Umbilical cord (tissue), 2 donors: Measurements from ENCODE around the gene SFXN4. TPM values are rescaled to one million over a fixed set of nuclear protein-coding genes. Genes with fewer than 3 reads are reported as not detected.
A peak's percentile ranks its signal among the peaks of the same experiment; 100 is the strongest.
"Not testable (repeated sequence)": the region's sequence is repeated elsewhere in the genome, so short reads cannot be mapped to it uniquely, and the experiment has no call there.

Source experiments
- DNase-seq: peaks from one replicate; pipeline ENCODE4 v3.0.0-alpha.2; 2015; ENCODE audit warnings: low spot score
- total RNA-seq: library from RNA; depleted of rRNA; stranded (reverse); fragments of >200 nt; gene quantifications from one replicate; pipeline ENCODE4 v1.2.3, GENCODE V29; 2014; ENCODE audit warnings: low replicate concordance; ENCODE audit not compliant: insufficient read depth

Gene SFXN4
- total RNA-seq, 1 donor from 2014 or later, result 22.6 TPM

GRCh38 chr10:119112056-119112455 is 53.5 kb downstream of the SFXN4 start:
- no peak for DNase-seq

GRCh38 chr10:119107771-119108170 is 57.7 kb downstream of the SFXN4 start:
- not testable (repeated sequence) for DNase-seq

GRCh38 chr10:119107106-119107505 is 58.4 kb downstream of the SFXN4 start:
- not testable (repeated sequence) for DNase-seq

DNA sequence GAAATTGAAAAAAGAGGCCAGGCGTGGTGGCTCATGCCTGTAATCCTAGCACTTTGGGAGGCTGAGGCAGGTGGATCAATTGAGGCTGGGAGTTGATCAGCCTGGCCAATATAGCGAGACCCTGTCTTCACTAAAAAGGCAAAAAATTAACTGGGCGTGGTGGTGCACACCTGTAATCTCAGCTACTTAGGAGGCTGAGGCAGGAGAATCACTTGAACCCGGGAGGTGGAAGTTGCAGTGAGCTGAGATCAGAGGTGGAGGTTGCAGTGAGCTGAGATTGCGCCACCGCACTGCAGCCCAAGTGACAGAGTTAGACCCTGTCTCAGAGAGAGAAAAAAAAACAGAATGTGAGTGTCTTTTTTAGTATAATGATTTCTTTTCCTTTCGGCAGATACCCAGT is 59.6 kb downstream of the SFXN4 start:
- DNase-seq, result not testable (repeated sequence)

- DNase-seq, result no peak
Observed at GRCh38 chr10:119105155-119105554, 60.4 kb downstream of the SFXN4 start.

DNA sequence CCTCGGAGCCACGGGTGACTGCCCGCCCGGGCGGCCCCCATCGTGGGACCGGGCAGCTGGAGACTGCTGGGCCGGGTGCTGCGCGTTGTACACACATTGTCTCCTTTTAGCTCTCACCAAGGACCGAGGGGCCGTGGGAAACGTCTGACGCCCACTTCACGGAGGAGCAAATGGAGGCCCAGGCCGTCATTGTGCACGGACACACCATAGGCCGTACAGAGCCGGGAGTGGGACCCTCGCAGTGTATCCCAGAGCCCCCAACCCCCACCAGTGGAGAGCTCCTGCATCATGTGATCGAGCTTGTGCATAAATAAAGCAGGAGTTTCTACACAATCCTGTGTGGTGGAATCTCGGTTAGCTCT is 60.9 kb downstream of the SFXN4 start:
- DNase-seq, result peak; percentile 21

DNA sequence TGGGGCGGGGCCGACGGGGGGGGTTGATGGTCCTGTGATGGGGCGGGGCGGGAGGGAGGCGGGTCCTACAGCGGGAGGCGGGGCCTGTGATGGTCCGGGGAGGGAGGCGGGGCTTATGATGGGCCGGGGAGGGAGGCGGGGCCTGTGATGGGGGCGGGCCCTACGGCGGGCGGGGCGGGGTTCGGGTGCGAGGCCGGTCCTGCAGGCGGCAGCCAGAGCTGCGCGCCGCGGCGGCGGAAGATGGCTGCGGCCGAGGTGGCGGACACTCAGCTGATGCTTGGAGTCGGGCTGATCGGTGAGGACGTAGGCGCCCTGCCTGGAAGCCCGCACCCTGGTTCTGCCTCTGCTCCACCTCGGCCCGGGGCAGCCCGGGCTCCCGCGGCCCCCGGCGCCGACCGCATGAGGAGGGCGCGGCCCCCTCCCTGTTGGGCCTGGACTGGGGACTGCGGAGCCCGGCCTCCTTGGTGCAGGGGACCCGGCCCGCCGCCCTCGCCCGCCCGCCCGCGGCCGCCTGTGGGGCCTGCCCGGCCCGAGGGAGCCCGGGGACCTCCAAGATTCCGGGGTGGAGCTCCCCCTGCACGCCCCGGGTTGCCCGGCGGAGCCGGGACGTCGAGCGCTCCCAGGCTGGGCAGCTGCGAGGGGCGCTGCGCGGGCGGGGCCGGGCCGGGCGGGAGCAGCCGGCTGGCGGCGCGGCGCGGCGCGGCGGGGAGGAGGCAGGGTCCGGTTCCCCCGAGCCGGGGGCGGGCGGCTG is 61.4 kb downstream of the SFXN4 start, which contains the start of gene DENND10:
TSS of gene DENND10 (plus strand) at position 211 of the 751 bp plus-strand sequence. CDS start at position 241, 30 bp downstream.
- peak; percentile 76 for DNase-seq

DNA sequence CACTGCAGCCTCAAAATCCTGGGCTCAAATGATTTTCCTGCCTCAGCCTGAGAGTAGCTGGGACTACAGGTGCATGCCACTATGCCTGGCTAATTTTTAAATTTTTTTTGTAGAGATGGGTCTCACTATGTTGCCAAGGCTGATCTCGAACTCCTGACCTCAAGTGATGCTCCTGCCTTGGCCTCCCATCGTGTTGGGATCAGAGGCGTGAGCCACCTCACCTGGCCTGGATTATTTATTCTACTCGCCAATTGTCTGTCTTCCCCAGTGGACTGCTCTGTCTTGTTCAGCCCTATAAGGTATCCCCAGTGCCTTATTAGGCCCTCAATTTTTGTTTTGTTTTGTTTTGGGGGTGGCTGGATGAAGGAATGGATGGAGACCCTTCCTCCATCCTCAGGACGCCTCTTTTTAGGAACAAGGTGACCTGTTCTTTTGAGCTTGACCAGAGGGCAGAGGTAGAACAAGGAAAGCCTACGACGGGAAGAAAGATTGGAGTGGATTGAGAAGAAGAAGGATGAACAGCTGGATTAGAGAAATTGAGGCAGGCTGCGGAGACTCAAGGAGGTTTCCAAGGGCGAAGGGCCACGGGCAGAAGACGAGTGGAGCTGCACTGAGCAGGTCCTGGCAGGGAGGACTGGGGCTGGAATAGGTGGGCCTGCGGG is 62.1 kb downstream of the SFXN4 start:
- DNase-seq, result no peak

- no peak for DNase-seq
Observed at GRCh38 chr10:119101366-119102098, 64.0 kb downstream of the SFXN4 start.

GRCh38 chr10:119100434-119101238 is 64.9 kb downstream of the SFXN4 start:
- DNase-seq, result peak; percentile 43

DNA sequence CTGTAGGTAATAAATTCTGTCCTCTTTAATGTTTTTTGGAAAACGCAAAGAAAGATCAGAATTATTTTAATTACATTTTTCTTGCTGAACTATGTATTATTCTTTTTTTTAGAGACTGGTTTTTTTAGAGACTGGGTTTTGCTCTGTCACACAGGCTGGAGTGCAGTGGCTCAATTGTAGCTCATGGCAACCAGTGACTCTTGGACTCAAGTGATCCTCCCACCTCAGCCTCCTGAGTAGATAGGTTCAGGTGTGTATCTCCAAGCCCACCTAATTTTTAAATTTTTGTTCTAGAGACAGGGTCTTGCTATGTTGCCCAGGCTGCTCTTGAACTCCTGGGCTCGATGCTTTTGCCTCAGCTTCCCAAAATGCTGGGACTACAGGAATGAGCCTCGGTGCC is 66.9 kb downstream of the SFXN4 start:
- DNase-seq, result no peak

GRCh38 chr10:119096641-119097415 is 68.7 kb downstream of the SFXN4 start:
- DNase-seq, result not testable (repeated sequence)

GRCh38 chr10:119095640-119096039 is 69.9 kb downstream of the SFXN4 start:
- DNase-seq, result no peak

GRCh38 chr10:119090968-119091367 is 74.5 kb downstream of the SFXN4 start:
- DNase-seq, result peak; percentile 79

Other genes with a start within 250 kb of the SFXN4 start
- 3.1 TPM for gene NANOS1, start 136.0 kb downstream of the SFXN4 start, total RNA-seq
- gene EIF3A, start 84.9 kb downstream of the SFXN4 start, total RNA-seq, result 85.2 TPM
- gene DENND10, start 61.6 kb downstream of the SFXN4 start, total RNA-seq, result 59.2 TPM
- 105 TPM for gene PRDX3, start 13.1 kb upstream of the SFXN4 start, total RNA-seq
- 26.2 TPM for gene GRK5, start 41.9 kb upstream of the SFXN4 start, total RNA-seq